ENCODE data around the gene EPN1.

Gene EPN1

GRCh38 chr19:55684946-55685681 lies 10.1 kb downstream of the EPN1 start:
- TF ChIP-seq, protein P1, sequence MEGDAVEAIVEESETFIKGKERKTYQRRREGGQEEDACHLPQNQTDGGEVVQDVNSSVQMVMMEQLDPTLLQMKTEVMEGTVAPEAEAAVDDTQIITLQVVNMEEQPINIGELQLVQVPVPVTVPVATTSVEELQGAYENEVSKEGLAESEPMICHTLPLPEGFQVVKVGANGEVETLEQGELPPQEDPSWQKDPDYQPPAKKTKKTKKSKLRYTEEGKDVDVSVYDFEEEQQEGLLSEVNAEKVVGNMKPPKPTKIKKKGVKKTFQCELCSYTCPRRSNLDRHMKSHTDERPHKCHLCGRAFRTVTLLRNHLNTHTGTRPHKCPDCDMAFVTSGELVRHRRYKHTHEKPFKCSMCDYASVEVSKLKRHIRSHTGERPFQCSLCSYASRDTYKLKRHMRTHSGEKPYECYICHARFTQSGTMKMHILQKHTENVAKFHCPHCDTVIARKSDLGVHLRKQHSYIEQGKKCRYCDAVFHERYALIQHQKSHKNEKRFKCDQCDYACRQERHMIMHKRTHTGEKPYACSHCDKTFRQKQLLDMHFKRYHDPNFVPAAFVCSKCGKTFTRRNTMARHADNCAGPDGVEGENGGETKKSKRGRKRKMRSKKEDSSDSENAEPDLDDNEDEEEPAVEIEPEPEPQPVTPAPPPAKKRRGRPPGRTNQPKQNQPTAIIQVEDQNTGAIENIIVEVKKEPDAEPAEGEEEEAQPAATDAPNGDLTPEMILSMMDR (IDR thresholded peaks at IDR 0.05): no peak
- no peak overlapping the region for H2AFZ ChIP-seq
- H3K4me2 ChIP-seq (ENCODE audit: low read length): no peak overlapping the region
- H3K9me3 ChIP-seq (ENCODE audit: control insufficient read depth, low read length): no peaks in the 10 kb centered on the region
- H3K36me3 ChIP-seq (ENCODE audit: control insufficient read depth, insufficient read depth, low read length): no peaks in the 10 kb centered on the region
- no peak overlapping the region for H3K27ac ChIP-seq
- no peak overlapping the region for H3K4me3 ChIP-seq (ENCODE audit: low read depth, low read length)
- H3K9ac ChIP-seq: no peak overlapping the region
- H3K79me2 ChIP-seq: peaks cover 66% of the 10 kb centered on the region
- no peaks in the 10 kb centered on the region for H3K27me3 ChIP-seq (ENCODE audit: control insufficient read depth, insufficient read depth, low read length)
- H3K4me1 ChIP-seq: peaks cover 8% of the 10 kb centered on the region

- no peak overlapping the region for H3K27ac ChIP-seq
- H3K79me2 ChIP-seq: peaks cover 63% of the 10 kb centered on the region
- no peaks in the 10 kb centered on the region for H3K36me3 ChIP-seq (ENCODE audit: control insufficient read depth, insufficient read depth, low read length)
- TF ChIP-seq, protein P1 (IDR thresholded peaks at IDR 0.05): no peak
- H3K9ac ChIP-seq: no peak overlapping the region
- H3K4me3 ChIP-seq (ENCODE audit: low read depth, low read length): no peak overlapping the region
- H3K9me3 ChIP-seq (ENCODE audit: control insufficient read depth, low read length): no peaks in the 10 kb centered on the region
- no peak overlapping the region for H2AFZ ChIP-seq
- no peaks in the 10 kb centered on the region for H3K27me3 ChIP-seq (ENCODE audit: control insufficient read depth, insufficient read depth, low read length)
- peaks cover 10% of the 10 kb centered on the region for H3K4me1 ChIP-seq
- H3K4me2 ChIP-seq (ENCODE audit: low read length): no peak overlapping the region
Measured at GRCh38 chr19:55685776-55686175, 10.8 kb downstream of the EPN1 start.

GRCh38 chr19:55686311-55687050 lies 11.5 kb downstream of the EPN1 start:
- Histone ChIP-seq H3K4me3 (ENCODE audit: low read depth, low read length) (no peak overlapping the region), H3K4me2 (ENCODE audit: low read length) (no peak overlapping the region), H3K27me3 (ENCODE audit: control insufficient read depth, insufficient read depth, low read length) (no peaks in the 10 kb centered on the region), H3K36me3 (ENCODE audit: control insufficient read depth, insufficient read depth, low read length) (no peaks in the 10 kb centered on the region), H3K9ac (no peak overlapping the region), H3K27ac (no peak overlapping the region), H3K4me1 (peaks cover 10% of the 10 kb centered on the region), H2AFZ (no peak overlapping the region), H3K79me2 (peaks cover 59% of the 10 kb centered on the region), H3K9me3 (ENCODE audit: control insufficient read depth, low read length) (no peaks in the 10 kb centered on the region)
- TF ChIP-seq, protein P1 (IDR thresholded peaks at IDR 0.05): no peak

DNA sequence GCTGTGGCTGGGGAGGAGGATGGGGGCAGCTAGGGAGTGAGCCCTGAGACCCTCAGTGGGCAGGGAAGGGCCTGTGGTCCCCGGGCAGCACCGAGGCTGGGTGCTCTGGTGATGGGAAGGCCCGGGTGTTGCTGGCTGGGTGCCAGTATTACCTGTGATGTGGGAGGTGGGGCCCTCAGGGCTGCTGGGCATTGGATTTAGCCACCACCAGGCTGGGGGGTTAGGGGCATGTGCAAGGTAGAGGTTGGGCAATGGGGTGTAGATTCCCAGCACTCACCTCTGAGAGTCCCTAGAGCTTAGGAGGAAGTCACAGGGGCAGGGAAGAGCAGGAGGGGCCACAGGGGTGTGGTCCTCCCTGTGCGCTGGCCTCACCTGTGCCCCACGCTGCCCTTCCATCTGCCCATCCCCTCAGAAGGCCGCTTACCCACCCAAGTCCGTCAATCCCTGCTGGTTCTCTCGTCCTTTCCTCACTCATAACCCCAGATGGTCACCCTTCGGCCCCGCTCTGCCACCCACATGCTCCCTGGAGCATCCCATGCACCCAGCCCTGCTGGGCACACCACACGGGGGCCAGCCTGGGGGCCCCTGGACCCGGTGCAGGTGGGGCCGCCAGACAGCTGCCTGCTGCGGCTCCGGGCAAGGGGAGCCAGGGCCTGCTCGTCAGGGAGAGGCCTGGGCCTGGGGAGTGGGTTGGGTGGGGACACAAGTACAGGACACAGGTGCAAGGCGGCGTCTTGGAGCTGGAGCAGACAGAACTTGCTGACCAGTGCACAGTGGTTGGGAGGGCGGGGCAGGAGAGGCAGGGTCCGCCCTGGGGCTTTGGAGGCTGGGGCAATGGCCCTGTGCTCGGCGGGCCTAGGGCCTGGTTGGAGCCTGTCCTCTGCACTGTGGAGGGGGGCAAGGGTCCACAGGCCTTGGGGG lies 12.5 kb downstream of the EPN1 start:
- no peak overlapping the region for H3K4me2 ChIP-seq (ENCODE audit: low read length)
- no peak overlapping the region for H3K4me3 ChIP-seq (ENCODE audit: low read depth, low read length)
- TF ChIP-seq, protein P1 (IDR thresholded peaks at IDR 0.05): no peak
- H3K27ac ChIP-seq: no peak overlapping the region
- H3K9me3 ChIP-seq (ENCODE audit: control insufficient read depth, low read length): no peaks in the 10 kb centered on the region
- H3K9ac ChIP-seq: no peak overlapping the region
- H2AFZ ChIP-seq: no peak overlapping the region
- H3K4me1 ChIP-seq: peaks cover 10% of the 10 kb centered on the region
- H3K79me2 ChIP-seq: peaks cover 52% of the 10 kb centered on the region
- H3K36me3 ChIP-seq (ENCODE audit: control insufficient read depth, insufficient read depth, low read length): no peaks in the 10 kb centered on the region
- no peaks in the 10 kb centered on the region for H3K27me3 ChIP-seq (ENCODE audit: control insufficient read depth, insufficient read depth, low read length)

Measured in parathyroid adenoma (tissue), 2 donors.